Astrocyte (in vitro differentiated cells and primary cell): ENCODE data around the gene SBNO2. TPM values are rescaled to one million over a fixed set of nuclear protein-coding genes. Genes with fewer than 3 reads are reported as not detected.

Experiments
- DNase-seq: peaks from one replicate; pipeline ENCODE4 v3.0.0-alpha.2; 2010; ENCODE audit warnings: low read depth
- FAIRE-seq: peaks from 2 replicates; lab custom pipeline; 2011; peaks lifted over from hg19 to GRCh38; lab: Jason Lieb, UNC
- H2AFZ ChIP-seq: 2 replicates; pipeline ENCODE4 v1.6.0; 2012; ENCODE audit warnings: low read depth, low read length, inconsistent platforms
- H3K27ac ChIP-seq: 2 replicates; pipeline ENCODE4 v1.5.1; 2011; ENCODE audit warnings: low read depth, low read length, inconsistent platforms
- H3K27me3 ChIP-seq: 2 replicates; pipeline ENCODE4 v1.6.0; 2011; ENCODE audit warnings: low read length, inconsistent platforms; ENCODE audit not compliant: insufficient read depth
- H3K36me3 ChIP-seq: 2 replicates; pipeline ENCODE4 v1.5.1; 2011; ENCODE audit warnings: low read length, inconsistent platforms; ENCODE audit not compliant: insufficient read depth
- H3K4me1 ChIP-seq: 2 replicates; pipeline ENCODE4 v1.5.1; 2011; ENCODE audit warnings: low read length, inconsistent platforms; ENCODE audit not compliant: insufficient read depth
- H3K4me2 ChIP-seq: 2 replicates; pipeline ENCODE4 v1.6.0; 2012; ENCODE audit warnings: low read length, inconsistent platforms
- H3K4me3 ChIP-seq: 2 replicates; pipeline ENCODE4 v1.5.1; 2011; ENCODE audit warnings: low read depth, mild to moderate bottlenecking, low read length, inconsistent platforms; ENCODE audit not compliant: insufficient read depth
- H3K79me2 ChIP-seq: 2 replicates; pipeline ENCODE4 v1.6.0; 2012; ENCODE audit warnings: mild to moderate bottlenecking, low read length, inconsistent platforms; ENCODE audit not compliant: insufficient read depth
- H3K9ac ChIP-seq: 2 replicates; pipeline ENCODE4 v1.6.0; 2012; ENCODE audit warnings: mild to moderate bottlenecking, low read length, inconsistent platforms
- H3K9me3 ChIP-seq: 2 replicates; pipeline ENCODE4 v1.5.1; 2012; ENCODE audit warnings: low read depth, mild to moderate bottlenecking, low read length, inconsistent platforms; ENCODE audit not compliant: insufficient read depth
- H4K20me1 ChIP-seq: 2 replicates; pipeline ENCODE4 v1.6.0; 2012; ENCODE audit warnings: low read length, inconsistent platforms; ENCODE audit not compliant: insufficient read depth
- H3K27ac Mint-ChIP-seq: one replicate; pipeline ENCODE4 v1.8.0; 2021; ENCODE audit warnings: mild to moderate bottlenecking, mixed read lengths; ENCODE audit not compliant: unreplicated experiment
- H3K27me3 Mint-ChIP-seq: one replicate; pipeline ENCODE4 v1.8.0; 2021; ENCODE audit warnings: low read depth, mixed read lengths; ENCODE audit not compliant: unreplicated experiment
- H3K36me3 Mint-ChIP-seq: one replicate; pipeline ENCODE4 v1.8.0; 2021; ENCODE audit warnings: low read depth, mixed read lengths; ENCODE audit not compliant: unreplicated experiment
- H3K4me1 Mint-ChIP-seq: one replicate; pipeline ENCODE4 v1.8.0; 2021; ENCODE audit warnings: low read depth, mixed read lengths; ENCODE audit not compliant: unreplicated experiment
- H3K4me3 Mint-ChIP-seq: one replicate; pipeline ENCODE4 v1.8.0; 2021; ENCODE audit warnings: mild to moderate bottlenecking, moderate library complexity, mixed read lengths; ENCODE audit not compliant: unreplicated experiment
- H3K9me3 Mint-ChIP-seq: one replicate; pipeline ENCODE4 v1.8.0; 2021; ENCODE audit warnings: mild to moderate bottlenecking, mixed read lengths; ENCODE audit not compliant: unreplicated experiment
- CTCF ChIP-seq: IDR thresholded peaks from 2 replicates; pipeline ENCODE4 v1.5.1; 2011; ENCODE audit warnings: low read depth, mild to moderate bottlenecking, inconsistent platforms, low read length, moderate library complexity; ENCODE audit not compliant: insufficient read depth
- EZH2 ChIP-seq: IDR thresholded peaks from 2 replicates; pipeline ENCODE4 v1.6.1; 2012; ENCODE audit warnings: mild to moderate bottlenecking, low read length, inconsistent platforms; ENCODE audit not compliant: insufficient read depth
- total RNA-seq: library from RNA; stranded (reverse); gene quantifications from 2 replicates; pipeline ENCODE4 v1.2.1, GENCODE V29; 2021

The SBNO2 gene
- total RNA-seq, 1 donor from 2014 or later = 39.3 TPM

DNA sequence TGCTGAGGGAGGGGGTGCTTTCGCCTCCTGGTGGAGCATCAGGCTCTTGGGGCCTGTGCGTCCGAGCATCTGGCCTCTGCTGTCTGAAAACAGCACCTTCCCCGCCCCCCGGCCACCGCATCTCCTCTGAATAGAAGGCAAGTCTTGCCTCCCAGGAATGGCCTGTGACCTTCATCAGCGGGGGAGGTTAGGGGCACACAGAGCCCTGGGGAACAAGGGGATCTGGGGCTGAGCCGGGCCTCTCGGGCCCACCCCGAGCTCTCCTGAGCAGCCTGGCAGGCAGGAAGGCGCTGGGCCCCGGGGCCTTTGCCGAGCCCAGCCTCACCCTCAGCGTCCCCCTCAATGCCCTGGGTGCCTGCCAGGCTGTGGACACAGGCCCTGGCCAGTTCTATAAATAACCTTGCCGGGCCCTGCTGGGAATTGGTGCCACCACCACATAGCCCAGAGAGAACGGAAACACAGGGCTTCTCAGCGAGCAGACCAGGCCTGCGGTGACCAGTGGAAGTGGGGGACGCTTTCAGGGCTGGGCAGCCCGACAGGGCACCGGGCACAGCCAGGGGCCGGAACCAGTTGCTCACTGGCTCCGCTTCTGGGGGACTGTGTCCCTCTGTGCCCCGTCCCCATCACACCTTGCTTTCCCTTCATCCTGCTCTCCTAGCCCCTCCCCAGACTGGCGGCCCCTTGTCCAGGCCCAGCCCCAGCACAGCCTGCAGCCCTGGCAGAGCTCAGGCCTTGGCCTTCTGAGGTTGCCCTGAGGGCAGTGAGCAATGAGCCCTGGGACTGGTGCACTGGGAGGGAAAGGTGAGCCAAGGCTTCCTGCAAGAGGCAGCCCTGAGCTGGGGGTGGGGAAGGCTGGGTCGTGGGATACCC lies 41.0 kb upstream of the SBNO2 start:
- peaks cover 4% of the 10 kb centered on the region for H3K36me3 Mint-ChIP-seq
- H3K4me3 ChIP-seq = no peak overlapping the region
- peak overlapping the region; percentile 27 for H3K27ac ChIP-seq
- H3K4me1 ChIP-seq = peaks cover 42% of the 10 kb centered on the region
- no peak overlapping the region for H3K4me3 Mint-ChIP-seq
- TF ChIP-seq CTCF (no peak), EZH2 (no peak)
- FAIRE-seq = no peak
- peaks cover 85% of the 10 kb centered on the region for H3K79me2 ChIP-seq
- H2AFZ ChIP-seq = no peak overlapping the region
- H4K20me1 ChIP-seq = peaks cover 66% of the 10 kb centered on the region
- peak overlapping the region; percentile 5 for H3K4me2 ChIP-seq
- H3K27me3 ChIP-seq = no peaks in the 10 kb centered on the region
- no peak overlapping the region for H3K27ac Mint-ChIP-seq
- H3K36me3 ChIP-seq = no peaks in the 10 kb centered on the region
- DNase-seq = no peak
- peak overlapping the region; percentile 69 for H3K9ac ChIP-seq
- peaks cover 26% of the 10 kb centered on the region for H3K4me1 Mint-ChIP-seq
- H3K9me3 Mint-ChIP-seq = no peaks in the 10 kb centered on the region
- no peaks in the 10 kb centered on the region for H3K9me3 ChIP-seq
- H3K27me3 Mint-ChIP-seq = no peaks in the 10 kb centered on the region

- no peaks in the 10 kb centered on the region for H3K27me3 Mint-ChIP-seq
These were observed 40.3 kb upstream of the SBNO2 start for GRCh38 chr19:1214299-1214861.

More at GRCh38 chr19:1214299-1214861, 40.3 kb upstream of the SBNO2 start:
- H3K9ac ChIP-seq = peak overlapping the region; percentile 69
- FAIRE-seq (no peak), DNase-seq (no peak)
- H3K4me2 ChIP-seq = peak overlapping the region; percentile 5
- no peaks in the 10 kb centered on the region for H3K36me3 ChIP-seq
- peaks cover 31% of the 10 kb centered on the region for H3K4me1 Mint-ChIP-seq
- H2AFZ ChIP-seq = no peak overlapping the region
- H3K9me3 Mint-ChIP-seq = no peaks in the 10 kb centered on the region
- H3K9me3 ChIP-seq = no peaks in the 10 kb centered on the region
- no peak overlapping the region for H3K4me3 ChIP-seq
- no peaks in the 10 kb centered on the region for H3K27me3 ChIP-seq
- TF ChIP-seq CTCF (no peak), EZH2 (no peak)
- H3K4me1 ChIP-seq = peaks cover 49% of the 10 kb centered on the region
- H3K36me3 Mint-ChIP-seq = peaks cover 6% of the 10 kb centered on the region
- H3K27ac Mint-ChIP-seq = peak overlapping the region; percentile 87
- peak overlapping the region; percentile 50 for H3K4me3 Mint-ChIP-seq
- H4K20me1 ChIP-seq = peaks cover 69% of the 10 kb centered on the region
- H3K79me2 ChIP-seq = peaks cover 87% of the 10 kb centered on the region
- peak overlapping the region; percentile 27 for H3K27ac ChIP-seq
